Endothelial cell of umbilical vein (primary cell): ENCODE measurements around the gene TAAR9.

Source experiments
- POLR2A ChIP-seq: IDR thresholded peaks from 2 replicates; pipeline ENCODE4 v1.6.1; 2012; ENCODE audit warnings: low read depth, mild to moderate bottlenecking, control low read depth, low read length
- POLR2AphosphoS5 ChIP-seq: IDR thresholded peaks from 2 replicates; pipeline ENCODE4 v1.6.1; 2012; ENCODE audit warnings: low read depth, mild to moderate bottlenecking, control low read depth, low read length, moderate library complexity; ENCODE audit not compliant: insufficient read depth

- no peak for TF ChIP-seq POLR2A
- TF ChIP-seq POLR2AphosphoS5: no peak
These were observed 10.3 kb upstream of the TAAR9 start for GRCh38 chr6:132527791-132528190.
